ENCODE results near the gene C19orf44. TPM values are rescaled to one million over a fixed set of nuclear protein-coding genes. Genes with fewer than 3 reads are reported as not detected.
"Not testable (repeated sequence)": the region's sequence is repeated elsewhere in the genome, so short reads cannot be mapped to it uniquely, and the experiment has no call there.

Gene C19orf44
- total RNA-seq, 2 experiments from 2014 or later, result 3.5 to 3.6 TPM

DNA sequence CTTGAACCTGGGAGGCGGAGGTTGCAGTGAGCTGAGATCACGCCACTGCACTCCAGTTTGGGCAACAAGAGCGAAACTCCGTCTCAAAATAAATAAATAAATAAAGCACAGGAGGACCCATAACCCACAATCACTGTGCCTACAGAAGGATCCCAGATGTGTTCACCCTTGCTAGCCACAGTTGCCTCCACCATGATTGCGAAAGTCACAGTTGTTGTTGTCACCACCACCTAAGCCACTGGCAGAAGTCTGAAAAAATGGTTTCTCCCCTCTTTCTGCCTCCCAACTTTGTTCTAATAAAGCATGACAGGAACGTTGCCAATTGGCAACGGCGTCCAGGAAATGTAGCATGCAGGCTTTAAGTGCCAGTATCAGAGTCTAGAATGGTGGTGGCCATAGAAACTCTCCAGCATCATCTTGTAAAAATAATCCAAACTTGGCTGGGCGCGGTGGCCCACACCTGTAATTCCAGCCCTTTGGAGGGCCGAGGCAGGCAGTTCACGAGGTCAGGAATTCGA, 22.3 kb upstream of the C19orf44 start:
- CTCF ChIA-PET, result interaction anchor here (0.7 kb wide), 1 partner anchor 10 kb away, joined by 3 read pairs; no protein-coding TSS in a partner anchor
- no peak for ATAC-seq
- Mint-ChIP-seq H3K4me3 (no peak overlapping the region), H3K36me3 (peaks cover 4% of the 10 kb centered on the region), H3K27ac (no peak overlapping the region), H3K9me3 (ENCODE audit: low read depth) (no peaks in the 10 kb centered on the region), H3K27me3 (peaks cover 8% of the 10 kb centered on the region), H3K4me1 (peaks cover 18% of the 10 kb centered on the region)
- no peak for DNase-seq

GRCh38 chr19:16476401-16476800, 19.8 kb upstream of the C19orf44 start:
- no peaks in the 10 kb centered on the region for H3K9me3 Mint-ChIP-seq (ENCODE audit: low read depth)
- H3K4me1 Mint-ChIP-seq, result no peaks in the 10 kb centered on the region
- no peak overlapping the region for H3K4me3 Mint-ChIP-seq
- H3K36me3 Mint-ChIP-seq, result peaks cover 2% of the 10 kb centered on the region
- no peak overlapping the region for H3K27ac Mint-ChIP-seq
- ATAC-seq, result no peak
- CTCF ChIA-PET, result interaction anchor here (1.0 to 1.2 kb wide), 2 partner anchors 24 to 229 kb away, joined by 3 to 4 read pairs; no protein-coding TSS in a partner anchor
- peaks cover 8% of the 10 kb centered on the region for H3K27me3 Mint-ChIP-seq
- DNase-seq, result no peak

- Mint-ChIP-seq H3K4me3 (no peak overlapping the region), H3K27me3 (peaks cover 8% of the 10 kb centered on the region), H3K4me1 (no peaks in the 10 kb centered on the region), H3K27ac (no peak overlapping the region), H3K36me3 (peaks cover 2% of the 10 kb centered on the region), H3K9me3 (ENCODE audit: low read depth) (no peaks in the 10 kb centered on the region)
- no peak for DNase-seq
- no peak for ATAC-seq
- CTCF ChIA-PET, result interaction anchor here (1.0 to 1.2 kb wide), 2 partner anchors 24 to 230 kb away, joined by 3 to 4 read pairs; no protein-coding TSS in a partner anchor
Observed at GRCh38 chr19:16477311-16477710, 18.9 kb upstream of the C19orf44 start.

GRCh38 chr19:16482745-16483144, 13.4 kb upstream of the C19orf44 start:
- Mint-ChIP-seq H3K4me1 (no peaks in the 10 kb centered on the region), H3K9me3 (ENCODE audit: low read depth) (no peaks in the 10 kb centered on the region), H3K36me3 (no peaks in the 10 kb centered on the region), H3K27me3 (no peaks in the 10 kb centered on the region), H3K4me3 (no peak overlapping the region), H3K27ac (no peak overlapping the region)
- ATAC-seq (no peak), DNase-seq (no peak)
- CTCF ChIA-PET, result interaction anchor here (1.1 kb wide), 1 partner anchor 12 kb away, joined by 3 read pairs; no protein-coding TSS in a partner anchor

DNA sequence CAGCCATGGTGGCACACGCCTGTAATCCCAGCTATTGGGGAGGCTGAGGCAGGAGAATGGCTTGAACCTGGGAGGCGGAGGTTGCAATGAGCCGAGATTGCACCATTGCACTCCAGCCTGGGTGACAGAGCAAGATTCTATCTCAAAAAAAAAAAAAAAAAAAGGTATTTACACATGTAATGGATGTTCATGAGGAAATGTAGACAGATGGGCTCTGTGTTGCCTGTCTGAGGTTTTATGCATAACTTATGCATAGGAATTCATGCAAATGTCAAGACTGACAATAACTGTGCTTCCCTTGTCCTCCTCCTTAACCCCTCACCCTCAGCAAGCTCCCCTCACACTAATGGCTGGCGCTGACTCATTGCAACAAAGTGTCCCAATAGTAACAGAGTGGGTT, 9.7 kb upstream of the C19orf44 start:
- DNase-seq; ATAC-seq; H3K27me3 Mint-ChIP-seq; H3K27ac Mint-ChIP-seq; H3K9me3 Mint-ChIP-seq (ENCODE audit: low read depth); CTCF ChIA-PET; H3K4me1 Mint-ChIP-seq; H3K36me3 Mint-ChIP-seq; H3K4me3 Mint-ChIP-seq: not testable (repeated sequence)

DNA sequence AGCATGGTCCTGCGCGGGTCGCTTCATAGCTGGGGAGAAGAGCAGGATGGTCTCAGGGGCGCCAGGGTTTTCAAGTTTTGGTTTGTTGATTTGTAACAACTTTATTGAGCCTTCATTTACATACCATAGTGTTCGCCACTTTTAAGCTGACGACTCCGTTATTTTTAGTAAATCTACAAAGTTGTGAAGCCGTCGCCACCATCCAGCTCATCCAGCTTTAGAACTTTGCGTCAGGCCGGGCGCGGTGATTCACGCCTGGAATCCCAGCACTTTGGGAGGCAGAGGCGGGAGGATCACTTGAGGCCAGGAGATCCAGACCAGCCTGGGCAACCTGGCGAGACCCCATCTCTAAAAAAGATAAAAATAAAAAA, 404 bp downstream of the C19orf44 start:
- peaks cover 18% of the 10 kb centered on the region for H3K4me1 Mint-ChIP-seq
- DNase-seq (no peak), ATAC-seq (no peak)
- H3K27me3 Mint-ChIP-seq, result no peaks in the 10 kb centered on the region
- peak overlapping the region; percentile 80 for H3K4me3 Mint-ChIP-seq
- CTCF ChIA-PET, result no interaction called here
- peak overlapping the region; percentile 74 for H3K27ac Mint-ChIP-seq
- H3K9me3 Mint-ChIP-seq (ENCODE audit: low read depth), result no peaks in the 10 kb centered on the region
- peaks cover 1% of the 10 kb centered on the region for H3K36me3 Mint-ChIP-seq

DNA sequence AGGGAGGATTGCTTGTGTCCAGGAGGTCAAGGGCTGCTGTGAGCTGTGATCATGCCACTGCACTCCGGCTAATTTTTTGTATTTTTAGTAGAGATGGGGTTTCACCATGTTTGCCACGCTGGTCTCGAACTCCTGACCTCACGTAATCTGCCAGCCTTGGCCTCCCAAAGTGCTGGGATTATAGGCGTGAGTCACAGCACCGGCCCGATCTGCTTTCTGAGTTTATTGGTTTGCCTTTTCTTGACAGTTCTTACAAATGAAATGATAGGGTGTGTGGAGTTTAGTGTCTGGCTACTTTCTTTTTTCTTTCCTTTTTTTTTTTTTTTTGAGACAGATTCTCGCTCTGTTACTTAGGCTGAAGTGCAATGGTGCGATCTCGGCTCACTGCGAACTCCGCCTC, 848 bp downstream of the C19orf44 start:
- Mint-ChIP-seq H3K27ac (no peak overlapping the region), H3K36me3 (peaks cover 1% of the 10 kb centered on the region), H3K4me3 (peak overlapping the region; percentile 80), H3K27me3 (no peaks in the 10 kb centered on the region), H3K9me3 (ENCODE audit: low read depth) (no peaks in the 10 kb centered on the region), H3K4me1 (peaks cover 18% of the 10 kb centered on the region)
- ATAC-seq, result no peak
- DNase-seq, result no peak
- CTCF ChIA-PET, result no interaction called here

DNA sequence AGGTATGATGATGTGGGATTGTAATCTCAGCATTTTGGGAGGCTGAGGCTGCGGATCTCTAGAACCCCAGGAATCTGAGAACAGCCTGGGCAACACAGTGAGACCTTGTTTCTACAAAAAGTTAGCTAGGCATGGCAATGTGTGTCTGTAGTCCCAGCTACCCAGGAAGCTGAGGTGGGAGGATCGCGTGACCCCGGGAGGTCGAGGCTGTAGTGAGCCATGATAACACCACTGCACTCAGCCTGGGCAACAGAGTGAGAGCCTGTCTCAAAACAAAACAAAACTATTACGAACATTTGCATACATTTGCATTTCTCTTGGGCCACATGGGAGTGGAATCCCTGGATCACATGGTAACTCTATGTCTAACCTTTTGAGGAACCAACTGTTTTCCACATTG, 1.6 kb downstream of the C19orf44 start:
- Mint-ChIP-seq H3K27me3 (no peaks in the 10 kb centered on the region), H3K27ac (no peak overlapping the region), H3K36me3 (peaks cover 1% of the 10 kb centered on the region), H3K9me3 (ENCODE audit: low read depth) (no peaks in the 10 kb centered on the region), H3K4me1 (peaks cover 18% of the 10 kb centered on the region), H3K4me3 (peak overlapping the region; percentile 80)
- DNase-seq, result no peak
- CTCF ChIA-PET, result no interaction called here
- no peak for ATAC-seq

- Mint-ChIP-seq H3K4me1 (no peaks in the 10 kb centered on the region), H3K4me3 (no peak overlapping the region), H3K27ac (no peak overlapping the region), H3K27me3 (no peaks in the 10 kb centered on the region), H3K9me3 (ENCODE audit: low read depth) (no peaks in the 10 kb centered on the region), H3K36me3 (peaks cover 3% of the 10 kb centered on the region)
- DNase-seq (no peak), ATAC-seq (no peak)
- CTCF ChIA-PET, result interaction anchor here (0.8 to 1.4 kb wide), 2 partner anchors 11 to 210 kb away, joined by 3 to 4 read pairs; no protein-coding TSS in a partner anchor
Observed at GRCh38 chr19:16504271-16504670, 8.1 kb downstream of the C19orf44 start.

GRCh38 chr19:16506161-16506560, 10.0 kb downstream of the C19orf44 start:
- H3K4me3 Mint-ChIP-seq; H3K27ac Mint-ChIP-seq; H3K36me3 Mint-ChIP-seq; CTCF ChIA-PET; ATAC-seq; H3K9me3 Mint-ChIP-seq (ENCODE audit: low read depth); H3K4me1 Mint-ChIP-seq; H3K27me3 Mint-ChIP-seq; DNase-seq: not testable (repeated sequence)

GRCh38 chr19:16506961-16507360, 10.8 kb downstream of the C19orf44 start:
- Mint-ChIP-seq H3K36me3 (peaks cover 2% of the 10 kb centered on the region), H3K4me1 (no peaks in the 10 kb centered on the region), H3K4me3 (no peak overlapping the region), H3K9me3 (ENCODE audit: low read depth) (no peaks in the 10 kb centered on the region), H3K27me3 (no peaks in the 10 kb centered on the region), H3K27ac (no peak overlapping the region)
- CTCF ChIA-PET, result no interaction called here
- DNase-seq (no peak), ATAC-seq (no peak)

- Mint-ChIP-seq H3K4me3 (no peak overlapping the region), H3K27me3 (no peaks in the 10 kb centered on the region), H3K9me3 (ENCODE audit: low read depth) (no peaks in the 10 kb centered on the region), H3K27ac (no peak overlapping the region), H3K36me3 (no peaks in the 10 kb centered on the region), H3K4me1 (no peaks in the 10 kb centered on the region)
- DNase-seq (no peak), ATAC-seq (no peak)
- CTCF ChIA-PET, result no interaction called here
Observed at GRCh38 chr19:16508546-16508945, 12.4 kb downstream of the C19orf44 start.

GRCh38 chr19:16509141-16510061, 13.2 kb downstream of the C19orf44 start:
- H3K27me3 Mint-ChIP-seq, result no peaks in the 10 kb centered on the region
- DNase-seq (no peak), ATAC-seq (no peak)
- H3K4me1 Mint-ChIP-seq, result no peaks in the 10 kb centered on the region
- no peak overlapping the region for H3K27ac Mint-ChIP-seq
- no peaks in the 10 kb centered on the region for H3K36me3 Mint-ChIP-seq
- no peak overlapping the region for H3K4me3 Mint-ChIP-seq
- H3K9me3 Mint-ChIP-seq (ENCODE audit: low read depth), result no peaks in the 10 kb centered on the region
- CTCF ChIA-PET, result no interaction called here

DNA sequence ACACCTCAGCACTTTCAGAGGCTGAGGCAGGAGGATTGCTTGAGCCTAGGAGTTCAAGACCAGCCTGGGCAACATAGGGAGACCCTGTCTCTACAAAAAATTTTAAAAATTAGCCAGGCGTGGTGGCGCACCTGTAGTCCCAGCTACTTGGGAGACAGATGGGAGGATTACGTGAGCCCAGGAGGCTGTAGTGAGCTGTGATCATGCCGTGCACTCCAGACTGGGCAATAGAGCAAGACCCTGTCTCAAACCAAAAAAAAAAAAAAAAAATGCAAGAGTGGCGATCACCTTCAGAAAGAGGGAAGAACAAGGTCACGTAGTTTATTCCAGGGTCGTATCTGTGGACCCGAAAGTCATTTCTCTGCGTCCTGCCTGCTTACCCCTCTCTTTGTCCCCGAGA, 16.4 kb downstream of the C19orf44 start:
- H3K27ac Mint-ChIP-seq; CTCF ChIA-PET; H3K4me3 Mint-ChIP-seq; H3K27me3 Mint-ChIP-seq; DNase-seq; H3K9me3 Mint-ChIP-seq (ENCODE audit: low read depth); ATAC-seq; H3K4me1 Mint-ChIP-seq; H3K36me3 Mint-ChIP-seq: not testable (repeated sequence)

Measured in activated CD8-positive, alpha-beta memory T cell treated with anti-CD3 and anti-CD28 coated beads, Interleukin-2, amount 10 ng/mL, durations not matched to agents 7 days and 5 days (primary cell).